NOMO-1 treated with dmso at 0.1 percent for 144 hours (cell line): ENCODE data around the gene GIMAP2.
"Not testable (repeated sequence)": the region's sequence is repeated elsewhere in the genome, so short reads cannot be mapped to it uniquely, and the experiment has no call there.

Source experiments
- DNase-seq: peaks from one replicate; lab custom pipeline; 2025; ENCODE audit not compliant: unreplicated experiment; lab: John Stamatoyannopoulos, UW

Gene GIMAP2

GRCh38 chr7:150685219-150686029, at the start of gene GIMAP2:
Gene GIMAP2 (plus strand): TSS chr7:150685706. CDS start chr7:150687060, 1,354 bp downstream.
- peak; percentile 3 for DNase-seq

- no peak for DNase-seq
Observed at GRCh38 chr7:150641854-150642253, 43.7 kb upstream of the GIMAP2 start.

GRCh38 chr7:150642926-150643325, 42.6 kb upstream of the GIMAP2 start:
- no peak for DNase-seq

- DNase-seq, result no peak
Observed at GRCh38 chr7:150645259-150646020, 40.1 kb upstream of the GIMAP2 start.

- no peak for DNase-seq
Observed at GRCh38 chr7:150648353-150649079, 37.0 kb upstream of the GIMAP2 start.

GRCh38 chr7:150649080-150649385, 36.5 kb upstream of the GIMAP2 start:
- no peak for DNase-seq

GRCh38 chr7:150654692-150655091, 30.8 kb upstream of the GIMAP2 start:
- no peak for DNase-seq

- no peak for DNase-seq
Observed at GRCh38 chr7:150656047-150656446, 29.5 kb upstream of the GIMAP2 start.

GRCh38 chr7:150657526-150657925, 28.0 kb upstream of the GIMAP2 start:
- DNase-seq, result no peak

- no peak for DNase-seq
Observed at GRCh38 chr7:150660939-150661613, 24.4 kb upstream of the GIMAP2 start.

GRCh38 chr7:150662821-150663220, 22.7 kb upstream of the GIMAP2 start:
- DNase-seq, result not testable (repeated sequence)

GRCh38 chr7:150663802-150664494, 21.6 kb upstream of the GIMAP2 start:
- no peak for DNase-seq

- no peak for DNase-seq
Observed at GRCh38 chr7:150665089-150665748, 20.3 kb upstream of the GIMAP2 start.

- no peak for DNase-seq
Observed at GRCh38 chr7:150665896-150666295, 19.6 kb upstream of the GIMAP2 start.

- no peak for DNase-seq
Observed at GRCh38 chr7:150666412-150666811, 19.1 kb upstream of the GIMAP2 start.

- no peak for DNase-seq
Observed at GRCh38 chr7:150668472-150668911, 17.0 kb upstream of the GIMAP2 start.

GRCh38 chr7:150668977-150669376, 16.5 kb upstream of the GIMAP2 start:
- no peak for DNase-seq

- DNase-seq, result not testable (repeated sequence)
Observed at GRCh38 chr7:150671798-150672585, 13.5 kb upstream of the GIMAP2 start.

- no peak for DNase-seq
Observed at GRCh38 chr7:150675714-150676113, 9.8 kb upstream of the GIMAP2 start.
